Activated CD4-positive, alpha-beta T cell treated with anti-CD3 and anti-CD28 coated beads, Interleukin-2, Interleukin-6, amounts not matched to agents 100 ng/mL and 50 ng/mL, durations not matched to agents 16 hours and 8 hours (primary cell): ENCODE measurements around the gene DNASE1L1.
A peak's percentile ranks its signal among the peaks of the same experiment; 100 is the strongest.

Experiments
- DNase-seq: peaks from one replicate; pipeline ENCODE4 v3.0.0-alpha.2; 2020

Gene DNASE1L1

GRCh38 chrX:154380787-154381186 lies 28.3 kb downstream of the DNASE1L1 start:
- DNase-seq: no peak

GRCh38 chrX:154380153-154380552 lies 28.9 kb downstream of the DNASE1L1 start:
- DNase-seq: no peak

GRCh38 chrX:154379569-154379951 lies 29.5 kb downstream of the DNASE1L1 start:
- no peak for DNase-seq

DNA sequence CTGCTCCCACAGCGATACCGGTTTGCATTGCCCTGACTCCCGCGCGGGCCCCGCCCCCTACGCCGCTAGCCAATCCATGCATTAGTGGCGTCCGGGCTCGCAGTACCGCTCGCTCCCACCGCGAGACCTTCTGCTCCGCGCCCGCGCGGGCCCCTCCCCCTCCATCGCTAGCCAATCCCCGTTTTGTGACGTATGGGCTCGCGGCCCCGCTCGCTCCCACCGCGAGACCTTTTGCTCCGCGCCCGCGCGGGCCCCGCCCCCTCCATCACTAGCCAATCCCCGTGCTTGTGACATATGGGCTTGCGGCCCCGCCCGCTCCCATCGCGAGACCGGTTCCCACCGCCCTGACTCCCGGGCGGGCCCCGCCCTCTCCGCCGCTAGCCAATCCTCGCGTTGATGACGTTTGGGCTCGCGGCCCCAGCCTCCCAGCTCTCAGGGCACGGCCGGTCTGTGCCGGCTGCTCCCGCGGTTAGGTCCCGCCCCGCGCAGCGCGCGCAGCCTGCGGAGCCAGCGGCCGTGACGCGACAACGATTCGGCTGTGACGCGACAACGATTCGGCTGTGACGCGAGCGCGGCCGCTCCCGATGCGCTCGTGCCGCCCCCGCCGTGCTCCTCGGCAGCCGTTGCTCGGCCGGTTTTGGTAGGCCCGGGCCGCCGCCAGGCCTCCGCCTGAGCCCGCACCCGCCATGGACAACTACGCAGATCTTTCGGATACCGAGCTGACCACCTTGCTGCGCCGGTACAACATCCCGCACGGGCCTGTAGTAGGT lies 30.1 kb downstream of the DNASE1L1 start, which contains the start of gene EMD:
Gene EMD (plus strand): TSS at position 497 of the 770 bp plus-strand sequence. CDS start 190 bp downstream, at position 687.
- peak; percentile 97 for DNase-seq

DNA sequence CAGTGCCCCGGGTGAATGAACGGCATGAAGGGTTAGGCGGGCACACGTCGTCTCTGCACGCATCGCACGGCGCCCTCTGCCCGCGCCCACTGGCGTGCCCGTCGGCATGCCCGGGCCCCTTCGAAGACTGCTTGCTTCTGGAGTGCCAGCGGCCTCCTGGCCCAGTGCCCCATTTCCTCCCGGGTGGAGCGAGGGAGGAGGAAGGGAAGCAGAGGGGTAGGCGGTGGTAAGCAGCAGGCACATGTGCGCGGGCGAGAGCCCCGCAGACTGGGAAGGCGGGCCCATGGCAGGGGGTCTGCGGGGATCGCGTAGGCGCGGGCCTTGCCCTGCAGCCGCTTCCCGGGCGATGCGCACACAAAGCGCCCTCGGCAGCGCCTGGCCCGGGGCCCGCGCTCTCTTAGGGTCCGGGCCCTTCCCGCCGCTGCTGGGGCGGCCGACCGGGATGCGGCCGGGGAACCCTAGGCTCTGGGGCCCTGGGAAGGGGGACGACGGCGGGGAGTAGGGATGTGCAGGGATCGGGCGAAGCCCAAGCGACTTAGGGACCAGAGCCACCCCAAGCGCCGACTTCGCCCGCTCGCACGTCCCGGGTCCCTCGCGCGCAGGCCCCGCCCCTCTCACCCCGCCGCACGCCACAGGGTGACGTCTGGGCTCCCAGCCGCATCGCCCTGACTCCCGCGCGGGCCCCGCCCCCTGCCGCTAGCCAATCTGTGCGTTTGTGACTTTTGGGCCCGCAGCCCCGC lies 30.8 kb downstream of the DNASE1L1 start:
- DNase-seq: peak; percentile 33

DNA sequence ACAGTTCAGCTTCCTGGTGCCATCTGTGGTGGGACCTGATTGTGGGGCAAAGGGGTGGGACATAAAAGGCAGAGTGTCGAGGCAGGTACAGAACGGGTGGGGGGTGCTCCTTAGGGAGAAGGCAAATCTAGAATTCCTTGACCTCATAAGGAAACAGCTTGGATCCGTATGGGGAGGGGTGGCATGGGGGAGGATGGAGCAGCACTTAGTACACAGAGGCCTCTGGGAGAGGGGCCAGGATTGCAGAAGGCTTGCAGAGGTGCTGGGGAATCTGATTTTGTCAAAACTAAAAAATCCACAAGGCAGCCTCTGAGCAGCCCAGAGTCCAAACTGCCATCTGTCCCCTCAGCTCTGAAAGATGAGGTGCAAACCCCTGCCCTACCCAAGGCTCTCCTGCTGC lies 32.3 kb downstream of the DNASE1L1 start:
- DNase-seq: no peak

- DNase-seq: no peak
Measured at GRCh38 chrX:154375156-154375504, 33.9 kb downstream of the DNASE1L1 start.

DNA sequence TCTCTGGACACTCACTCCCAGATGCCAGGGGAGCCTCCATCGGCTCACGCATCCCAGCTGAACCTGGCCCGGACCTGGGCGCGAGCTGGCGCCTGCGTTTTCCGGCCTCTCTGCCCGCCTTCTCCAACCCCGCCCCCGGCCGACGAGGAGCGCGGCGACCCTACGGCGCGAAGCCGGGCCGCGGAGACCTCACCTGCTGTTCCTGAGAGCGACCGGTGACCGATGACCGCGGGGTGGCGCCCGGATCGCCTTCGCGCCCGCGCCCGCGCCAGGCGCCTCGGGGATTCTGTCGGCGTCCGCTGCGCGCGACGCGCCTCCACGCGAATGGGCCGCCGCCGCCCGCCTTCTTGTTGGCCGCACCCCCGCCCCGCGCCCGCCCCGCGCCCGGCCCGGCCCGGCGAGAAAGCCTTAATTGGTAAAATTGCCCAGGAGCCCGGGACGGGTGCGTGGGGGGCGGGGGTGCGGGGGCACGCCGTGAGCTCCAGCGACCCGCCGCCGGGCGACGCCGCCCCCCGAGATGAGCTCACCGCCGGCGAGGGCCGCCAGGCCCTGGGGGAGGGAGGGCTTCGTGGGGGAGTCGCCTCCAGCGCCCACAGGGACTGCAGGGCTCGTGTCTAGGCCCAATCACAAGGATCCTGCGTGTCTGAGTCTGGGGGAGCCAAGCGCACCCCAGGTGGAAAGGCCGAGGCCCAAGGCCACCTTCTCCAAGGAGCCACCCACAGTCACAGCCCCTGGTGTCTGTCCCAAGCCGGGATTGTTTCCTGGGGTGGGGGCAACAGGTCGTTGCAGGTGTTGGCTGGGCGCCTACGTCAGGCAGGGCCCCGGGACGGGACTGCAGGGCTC lies 34.5 kb downstream of the DNASE1L1 start, which contains the start of gene FLNA:
Gene FLNA (minus strand): TSS at position 322 of the 843 bp plus-strand sequence. CDS start 3,389 bp downstream, outside the sequence.
- peak; percentile 51 for DNase-seq

DNA sequence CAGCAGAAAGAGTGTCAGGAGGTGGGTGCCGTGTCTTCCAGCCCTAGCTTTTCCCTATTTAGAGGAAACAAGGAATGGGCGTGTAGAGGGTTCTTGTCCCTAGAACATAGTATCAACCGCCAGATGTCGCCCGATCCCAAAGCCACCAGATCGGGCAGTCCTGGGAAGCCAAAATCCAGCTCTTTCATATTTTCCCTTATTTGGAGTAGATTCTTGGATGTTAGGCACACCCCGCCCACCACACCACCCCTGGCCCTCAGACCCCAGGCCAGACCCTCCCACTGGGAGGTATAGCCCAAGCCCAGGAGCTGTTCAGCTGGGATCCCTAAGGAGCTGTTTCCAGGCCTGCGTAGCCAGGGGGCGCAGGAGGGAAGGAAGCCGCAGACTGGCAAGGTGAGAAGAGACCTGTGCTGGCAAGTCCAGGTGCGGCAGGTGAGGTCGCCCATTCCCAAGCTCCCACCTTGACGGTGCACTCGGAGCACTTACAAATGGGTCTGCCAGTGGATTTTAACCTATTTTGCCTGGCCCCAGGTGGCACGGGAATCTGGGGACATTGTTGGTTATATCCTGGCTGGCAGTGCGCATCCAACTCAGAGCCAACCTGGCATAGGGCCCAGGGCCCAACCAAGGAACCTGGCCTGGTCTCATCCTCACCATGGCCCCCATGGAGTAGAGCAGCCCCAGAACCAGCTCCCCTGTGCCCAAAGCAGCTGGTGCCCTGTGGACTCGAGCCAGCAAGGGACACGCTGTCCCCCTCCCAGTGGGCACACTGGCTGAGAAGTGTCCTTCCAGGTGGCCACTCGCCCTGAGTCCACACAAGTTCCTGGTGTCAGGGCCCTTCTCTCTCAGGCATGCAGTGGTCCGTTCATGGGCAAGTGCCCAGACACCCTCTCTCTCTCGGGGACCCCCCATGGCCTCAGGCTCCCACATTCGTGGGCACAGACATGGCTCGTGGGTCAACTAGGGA lies 35.4 kb downstream of the DNASE1L1 start:
- DNase-seq: peak; percentile 33

DNA sequence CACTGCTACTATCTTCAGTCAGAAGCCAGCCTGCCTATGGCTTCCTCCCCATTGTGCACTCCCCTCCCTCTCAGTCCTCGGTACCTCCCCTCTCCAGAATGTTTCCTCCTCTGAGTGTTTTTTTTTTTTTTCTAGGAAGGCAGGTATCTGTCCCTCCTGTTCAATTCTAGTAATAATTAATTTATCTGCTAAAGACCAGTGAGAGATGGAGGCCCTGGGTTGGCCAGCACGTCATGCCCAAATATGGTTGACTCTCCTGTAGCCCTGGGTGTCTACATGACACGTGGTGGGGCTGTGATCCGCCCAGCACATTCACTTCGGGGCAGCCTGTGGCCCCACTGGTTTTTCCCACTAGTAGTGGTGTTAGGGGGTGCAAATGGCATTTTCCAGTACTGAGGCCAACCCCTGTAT lies 36.4 kb downstream of the DNASE1L1 start:
- DNase-seq: peak; percentile 63

DNA sequence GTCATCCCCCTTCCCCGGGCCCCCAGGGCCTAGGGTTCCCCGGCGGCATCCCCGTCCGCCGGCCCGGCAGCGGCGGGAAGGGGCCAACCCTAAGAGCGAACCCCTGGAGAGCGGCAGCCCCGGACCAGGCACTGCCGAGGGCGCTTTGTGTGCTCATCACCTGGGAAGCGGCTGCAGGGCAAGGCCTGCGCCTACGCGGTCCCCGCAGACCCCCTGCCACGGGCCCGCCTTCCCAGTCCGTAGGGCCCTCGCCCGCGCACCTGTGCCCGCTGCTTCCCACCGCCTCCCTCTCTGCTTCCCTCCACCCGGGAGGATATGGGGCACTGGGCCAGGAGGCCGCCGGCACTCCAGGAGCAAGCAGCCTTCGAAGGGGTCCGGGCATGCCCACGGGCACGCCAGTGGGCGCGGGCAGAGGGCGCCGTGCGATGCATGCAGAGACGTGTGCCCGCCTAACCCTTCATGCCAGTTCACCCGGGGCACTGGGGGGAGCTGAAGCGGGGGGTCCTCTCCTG lies 37.2 kb downstream of the DNASE1L1 start:
- no peak for DNase-seq

GRCh38 chrX:154371017-154371788 lies 37.9 kb downstream of the DNASE1L1 start:
- DNase-seq: peak; percentile 95

- DNase-seq: no peak
Measured at GRCh38 chrX:154370300-154371016, 38.6 kb downstream of the DNASE1L1 start.

DNA sequence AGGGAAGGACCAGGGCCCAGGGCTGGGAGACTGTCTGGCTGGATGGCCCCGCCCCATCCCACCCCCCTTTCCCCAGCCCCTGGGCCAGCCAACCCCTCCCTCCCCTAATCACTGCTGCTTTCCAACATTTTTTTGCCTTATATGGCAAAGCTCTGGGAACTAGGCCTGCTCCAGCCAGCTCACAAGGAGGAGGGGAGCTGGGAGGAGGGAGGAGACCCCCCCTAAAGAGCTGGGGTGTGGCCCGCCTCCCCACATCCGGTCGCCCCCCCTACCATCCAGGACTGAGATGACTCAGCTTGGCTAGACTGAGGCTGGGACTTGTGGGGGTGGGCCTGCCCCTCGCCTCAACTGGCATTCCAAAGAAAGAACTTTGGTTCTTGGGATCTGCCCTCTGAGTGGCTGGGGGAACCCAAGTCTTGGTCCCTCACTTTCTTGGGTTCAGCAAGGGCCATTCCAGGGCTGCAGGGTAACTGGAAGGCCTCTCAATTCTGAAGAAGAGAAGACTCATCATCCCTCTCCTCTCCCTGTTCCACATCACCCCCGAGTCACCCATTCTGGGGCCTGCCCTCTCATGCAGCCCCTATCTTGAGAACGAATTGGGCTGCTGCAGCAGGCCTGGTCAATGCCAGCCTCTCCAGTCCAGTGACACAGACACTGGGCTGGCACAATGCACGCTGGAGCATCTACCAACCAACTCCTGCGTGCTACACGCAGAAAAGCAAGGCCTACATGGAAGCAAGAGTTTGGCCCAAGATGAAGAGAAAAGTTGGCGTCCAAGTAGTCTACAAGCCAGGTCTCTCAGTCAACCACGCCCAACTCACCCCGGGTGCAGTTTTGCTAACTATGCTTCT lies 39.4 kb downstream of the DNASE1L1 start:
- DNase-seq: peak; percentile 81

GRCh38 chrX:154368630-154369448 lies 40.2 kb downstream of the DNASE1L1 start:
- peak; percentile 96 for DNase-seq

GRCh38 chrX:154367474-154368308 lies 41.4 kb downstream of the DNASE1L1 start:
- DNase-seq: no peak

DNA sequence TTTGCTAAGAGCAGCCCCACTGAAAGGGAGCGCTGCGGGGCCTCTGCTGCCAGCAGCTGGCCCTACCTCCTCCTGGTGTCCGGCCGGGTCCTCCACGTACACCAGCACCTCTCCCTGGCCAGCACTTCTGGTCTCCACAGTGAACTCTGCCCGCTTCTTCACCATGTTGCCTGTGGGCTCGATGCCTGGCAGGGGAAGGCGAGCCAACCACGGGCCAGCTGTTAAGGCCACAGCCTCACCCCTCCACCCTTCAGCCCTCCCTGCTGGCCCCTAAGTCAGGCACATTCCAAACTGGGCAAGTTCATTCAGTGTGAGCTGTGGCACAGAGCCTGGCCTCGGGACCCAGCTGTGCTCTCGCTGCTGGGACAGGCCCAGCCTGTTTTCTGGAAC lies 42.4 kb downstream of the DNASE1L1 start:
- no peak for DNase-seq
